GM19043 (cell line): ENCODE measurements around the gene FUT4.

Source experiments
- ATAC-seq: cut with Tn5 transposase; IDR thresholded peaks from one replicate; pipeline ENCODE4 v1.9.1; 2021; ENCODE audit warnings: low read depth; ENCODE audit not compliant: unreplicated experiment

The FUT4 gene

DNA sequence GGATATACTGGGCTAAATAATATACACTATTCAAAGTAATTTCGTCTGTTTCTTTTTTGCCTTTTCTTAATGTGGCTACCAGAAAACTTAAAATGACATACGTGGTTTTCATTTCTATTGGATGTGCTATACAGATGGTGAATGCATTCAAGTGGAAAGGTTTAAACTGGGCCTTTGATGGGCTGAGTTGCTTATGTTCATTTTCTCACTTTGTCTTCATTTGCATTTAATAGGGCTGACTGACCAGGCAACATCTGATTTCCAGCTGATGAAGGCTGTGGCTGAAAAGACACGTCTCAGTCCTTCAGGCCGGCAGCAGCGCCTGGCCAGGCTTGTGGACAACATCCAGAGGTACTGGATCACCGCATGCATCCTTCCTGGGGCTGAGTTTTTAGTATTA lies 51.4 kb downstream of the FUT4 start:
- ATAC-seq: peak; percentile 69

- ATAC-seq: no peak
Measured at GRCh38 chr11:94597896-94598295, 54.2 kb downstream of the FUT4 start.
